ENCODE data around the gene VSTM4. TPM values are rescaled to one million over a fixed set of nuclear protein-coding genes. Genes with fewer than 3 reads are reported as not detected.

VSTM4 gene
- total and polyA plus RNA-seq, 2 experiments from 2014 or later, result 0.21 to 0.66 TPM

DNA sequence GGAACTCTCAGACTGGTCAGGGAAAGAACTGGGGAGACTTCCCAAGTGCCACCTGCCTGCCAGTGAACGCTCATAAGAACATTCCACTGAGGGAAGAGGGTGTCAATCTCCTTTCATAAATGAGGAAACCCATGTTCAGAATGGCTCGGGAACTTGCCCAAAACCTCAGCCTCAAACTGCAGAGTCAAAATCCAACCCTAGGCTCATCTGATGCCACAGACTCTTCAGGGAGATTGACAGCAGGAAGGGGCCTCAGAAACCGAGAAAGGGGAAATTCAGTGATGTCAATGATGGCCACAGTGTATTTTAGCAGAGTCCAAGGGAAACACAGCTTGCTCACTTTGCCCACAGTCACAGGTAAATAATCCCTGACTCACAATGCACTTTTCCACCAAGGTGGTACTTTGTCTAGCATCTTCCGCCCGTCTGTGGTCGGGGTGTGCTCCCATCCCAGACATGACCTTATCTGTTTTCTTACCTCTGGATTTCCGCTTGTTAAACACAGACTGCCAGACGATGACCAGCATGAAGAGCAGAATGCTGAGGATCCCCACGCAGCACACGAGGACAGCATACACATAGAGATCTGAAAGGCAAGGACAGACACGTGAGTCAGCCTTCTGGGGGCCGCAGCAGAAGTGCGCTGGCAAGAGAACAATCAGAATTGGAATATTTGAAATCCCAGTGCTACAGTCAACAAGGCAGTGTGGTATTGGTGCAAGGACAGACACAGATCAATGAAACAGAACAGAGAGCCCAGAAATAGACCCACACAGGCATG is 38.4 kb downstream of the VSTM4 start:
- no peak overlapping the region for H3K27ac ChIP-seq (ENCODE audit: low read depth)
- H3K27me3 ChIP-seq (ENCODE audit: insufficient read depth), result no peaks in the 10 kb centered on the region
- H3K4me3 ChIP-seq, result no peak overlapping the region
- H3K4me2 ChIP-seq, result no peak overlapping the region
- H3K36me3 Mint-ChIP-seq (ENCODE audit: low read depth), result no peaks in the 10 kb centered on the region
- DNase-seq (ENCODE audit: low spot score) (no peak), ATAC-seq (no peak)
- H3K27me3 Mint-ChIP-seq (ENCODE audit: insufficient read depth, low read depth, poor library complexity), result peaks cover 13% of the 10 kb centered on the region
- H2AFZ ChIP-seq, result no peak overlapping the region
- H3K4me1 ChIP-seq (ENCODE audit: insufficient read depth), result peaks cover 1% of the 10 kb centered on the region; the same call in 1 of the 2 replicates
- H4K20me1 ChIP-seq (replicated peaks; ENCODE audit: insufficient read depth), result no peaks in the 10 kb centered on the region
- H3K36me3 ChIP-seq (ENCODE audit: insufficient read depth), result no peaks in the 10 kb centered on the region
- no peaks in the 10 kb centered on the region for H3F3A ChIP-seq (replicated peaks; ENCODE audit: low read depth)
- peak overlapping the region; percentile 8; the same call in 1 of the 2 replicates for H3K27ac Mint-ChIP-seq
- H3K4me3 Mint-ChIP-seq, result no peak overlapping the region
- no peak for TF ChIP-seq POLR2AphosphoS5 (IDR thresholded peaks at IDR 0.05; ENCODE audit: low read depth)
- TF ChIP-seq, protein P1, sequence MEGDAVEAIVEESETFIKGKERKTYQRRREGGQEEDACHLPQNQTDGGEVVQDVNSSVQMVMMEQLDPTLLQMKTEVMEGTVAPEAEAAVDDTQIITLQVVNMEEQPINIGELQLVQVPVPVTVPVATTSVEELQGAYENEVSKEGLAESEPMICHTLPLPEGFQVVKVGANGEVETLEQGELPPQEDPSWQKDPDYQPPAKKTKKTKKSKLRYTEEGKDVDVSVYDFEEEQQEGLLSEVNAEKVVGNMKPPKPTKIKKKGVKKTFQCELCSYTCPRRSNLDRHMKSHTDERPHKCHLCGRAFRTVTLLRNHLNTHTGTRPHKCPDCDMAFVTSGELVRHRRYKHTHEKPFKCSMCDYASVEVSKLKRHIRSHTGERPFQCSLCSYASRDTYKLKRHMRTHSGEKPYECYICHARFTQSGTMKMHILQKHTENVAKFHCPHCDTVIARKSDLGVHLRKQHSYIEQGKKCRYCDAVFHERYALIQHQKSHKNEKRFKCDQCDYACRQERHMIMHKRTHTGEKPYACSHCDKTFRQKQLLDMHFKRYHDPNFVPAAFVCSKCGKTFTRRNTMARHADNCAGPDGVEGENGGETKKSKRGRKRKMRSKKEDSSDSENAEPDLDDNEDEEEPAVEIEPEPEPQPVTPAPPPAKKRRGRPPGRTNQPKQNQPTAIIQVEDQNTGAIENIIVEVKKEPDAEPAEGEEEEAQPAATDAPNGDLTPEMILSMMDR (conservative IDR thresholded peaks at IDR 0.05; ENCODE audit: low read depth in 2 of 2), result no peak
- TF ChIP-seq, protein P2, sequence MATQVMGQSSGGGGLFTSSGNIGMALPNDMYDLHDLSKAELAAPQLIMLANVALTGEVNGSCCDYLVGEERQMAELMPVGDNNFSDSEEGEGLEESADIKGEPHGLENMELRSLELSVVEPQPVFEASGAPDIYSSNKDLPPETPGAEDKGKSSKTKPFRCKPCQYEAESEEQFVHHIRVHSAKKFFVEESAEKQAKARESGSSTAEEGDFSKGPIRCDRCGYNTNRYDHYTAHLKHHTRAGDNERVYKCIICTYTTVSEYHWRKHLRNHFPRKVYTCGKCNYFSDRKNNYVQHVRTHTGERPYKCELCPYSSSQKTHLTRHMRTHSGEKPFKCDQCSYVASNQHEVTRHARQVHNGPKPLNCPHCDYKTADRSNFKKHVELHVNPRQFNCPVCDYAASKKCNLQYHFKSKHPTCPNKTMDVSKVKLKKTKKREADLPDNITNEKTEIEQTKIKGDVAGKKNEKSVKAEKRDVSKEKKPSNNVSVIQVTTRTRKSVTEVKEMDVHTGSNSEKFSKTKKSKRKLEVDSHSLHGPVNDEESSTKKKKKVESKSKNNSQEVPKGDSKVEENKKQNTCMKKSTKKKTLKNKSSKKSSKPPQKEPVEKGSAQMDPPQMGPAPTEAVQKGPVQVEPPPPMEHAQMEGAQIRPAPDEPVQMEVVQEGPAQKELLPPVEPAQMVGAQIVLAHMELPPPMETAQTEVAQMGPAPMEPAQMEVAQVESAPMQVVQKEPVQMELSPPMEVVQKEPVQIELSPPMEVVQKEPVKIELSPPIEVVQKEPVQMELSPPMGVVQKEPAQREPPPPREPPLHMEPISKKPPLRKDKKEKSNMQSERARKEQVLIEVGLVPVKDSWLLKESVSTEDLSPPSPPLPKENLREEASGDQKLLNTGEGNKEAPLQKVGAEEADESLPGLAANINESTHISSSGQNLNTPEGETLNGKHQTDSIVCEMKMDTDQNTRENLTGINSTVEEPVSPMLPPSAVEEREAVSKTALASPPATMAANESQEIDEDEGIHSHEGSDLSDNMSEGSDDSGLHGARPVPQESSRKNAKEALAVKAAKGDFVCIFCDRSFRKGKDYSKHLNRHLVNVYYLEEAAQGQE (IDR thresholded peaks at IDR 0.05; ENCODE audit: unreplicated experiment), result no peak
- no peak for TF ChIP-seq STAT1 (IDR thresholded peaks at IDR 0.05; ENCODE audit: unreplicated experiment)
- no peak for TF ChIP-seq CREB1 (CRISPR knock-in tag; IDR thresholded peaks at IDR 0.05; ENCODE audit: low read depth)
- no peak for TF ChIP-seq JUNB (IDR thresholded peaks at IDR 0.05; ENCODE audit: unreplicated experiment)
- no peak for TF ChIP-seq EZH2 (IDR thresholded peaks at IDR 0.05; ENCODE audit: low read depth, unreplicated experiment)
- TF ChIP-seq, protein P3, sequence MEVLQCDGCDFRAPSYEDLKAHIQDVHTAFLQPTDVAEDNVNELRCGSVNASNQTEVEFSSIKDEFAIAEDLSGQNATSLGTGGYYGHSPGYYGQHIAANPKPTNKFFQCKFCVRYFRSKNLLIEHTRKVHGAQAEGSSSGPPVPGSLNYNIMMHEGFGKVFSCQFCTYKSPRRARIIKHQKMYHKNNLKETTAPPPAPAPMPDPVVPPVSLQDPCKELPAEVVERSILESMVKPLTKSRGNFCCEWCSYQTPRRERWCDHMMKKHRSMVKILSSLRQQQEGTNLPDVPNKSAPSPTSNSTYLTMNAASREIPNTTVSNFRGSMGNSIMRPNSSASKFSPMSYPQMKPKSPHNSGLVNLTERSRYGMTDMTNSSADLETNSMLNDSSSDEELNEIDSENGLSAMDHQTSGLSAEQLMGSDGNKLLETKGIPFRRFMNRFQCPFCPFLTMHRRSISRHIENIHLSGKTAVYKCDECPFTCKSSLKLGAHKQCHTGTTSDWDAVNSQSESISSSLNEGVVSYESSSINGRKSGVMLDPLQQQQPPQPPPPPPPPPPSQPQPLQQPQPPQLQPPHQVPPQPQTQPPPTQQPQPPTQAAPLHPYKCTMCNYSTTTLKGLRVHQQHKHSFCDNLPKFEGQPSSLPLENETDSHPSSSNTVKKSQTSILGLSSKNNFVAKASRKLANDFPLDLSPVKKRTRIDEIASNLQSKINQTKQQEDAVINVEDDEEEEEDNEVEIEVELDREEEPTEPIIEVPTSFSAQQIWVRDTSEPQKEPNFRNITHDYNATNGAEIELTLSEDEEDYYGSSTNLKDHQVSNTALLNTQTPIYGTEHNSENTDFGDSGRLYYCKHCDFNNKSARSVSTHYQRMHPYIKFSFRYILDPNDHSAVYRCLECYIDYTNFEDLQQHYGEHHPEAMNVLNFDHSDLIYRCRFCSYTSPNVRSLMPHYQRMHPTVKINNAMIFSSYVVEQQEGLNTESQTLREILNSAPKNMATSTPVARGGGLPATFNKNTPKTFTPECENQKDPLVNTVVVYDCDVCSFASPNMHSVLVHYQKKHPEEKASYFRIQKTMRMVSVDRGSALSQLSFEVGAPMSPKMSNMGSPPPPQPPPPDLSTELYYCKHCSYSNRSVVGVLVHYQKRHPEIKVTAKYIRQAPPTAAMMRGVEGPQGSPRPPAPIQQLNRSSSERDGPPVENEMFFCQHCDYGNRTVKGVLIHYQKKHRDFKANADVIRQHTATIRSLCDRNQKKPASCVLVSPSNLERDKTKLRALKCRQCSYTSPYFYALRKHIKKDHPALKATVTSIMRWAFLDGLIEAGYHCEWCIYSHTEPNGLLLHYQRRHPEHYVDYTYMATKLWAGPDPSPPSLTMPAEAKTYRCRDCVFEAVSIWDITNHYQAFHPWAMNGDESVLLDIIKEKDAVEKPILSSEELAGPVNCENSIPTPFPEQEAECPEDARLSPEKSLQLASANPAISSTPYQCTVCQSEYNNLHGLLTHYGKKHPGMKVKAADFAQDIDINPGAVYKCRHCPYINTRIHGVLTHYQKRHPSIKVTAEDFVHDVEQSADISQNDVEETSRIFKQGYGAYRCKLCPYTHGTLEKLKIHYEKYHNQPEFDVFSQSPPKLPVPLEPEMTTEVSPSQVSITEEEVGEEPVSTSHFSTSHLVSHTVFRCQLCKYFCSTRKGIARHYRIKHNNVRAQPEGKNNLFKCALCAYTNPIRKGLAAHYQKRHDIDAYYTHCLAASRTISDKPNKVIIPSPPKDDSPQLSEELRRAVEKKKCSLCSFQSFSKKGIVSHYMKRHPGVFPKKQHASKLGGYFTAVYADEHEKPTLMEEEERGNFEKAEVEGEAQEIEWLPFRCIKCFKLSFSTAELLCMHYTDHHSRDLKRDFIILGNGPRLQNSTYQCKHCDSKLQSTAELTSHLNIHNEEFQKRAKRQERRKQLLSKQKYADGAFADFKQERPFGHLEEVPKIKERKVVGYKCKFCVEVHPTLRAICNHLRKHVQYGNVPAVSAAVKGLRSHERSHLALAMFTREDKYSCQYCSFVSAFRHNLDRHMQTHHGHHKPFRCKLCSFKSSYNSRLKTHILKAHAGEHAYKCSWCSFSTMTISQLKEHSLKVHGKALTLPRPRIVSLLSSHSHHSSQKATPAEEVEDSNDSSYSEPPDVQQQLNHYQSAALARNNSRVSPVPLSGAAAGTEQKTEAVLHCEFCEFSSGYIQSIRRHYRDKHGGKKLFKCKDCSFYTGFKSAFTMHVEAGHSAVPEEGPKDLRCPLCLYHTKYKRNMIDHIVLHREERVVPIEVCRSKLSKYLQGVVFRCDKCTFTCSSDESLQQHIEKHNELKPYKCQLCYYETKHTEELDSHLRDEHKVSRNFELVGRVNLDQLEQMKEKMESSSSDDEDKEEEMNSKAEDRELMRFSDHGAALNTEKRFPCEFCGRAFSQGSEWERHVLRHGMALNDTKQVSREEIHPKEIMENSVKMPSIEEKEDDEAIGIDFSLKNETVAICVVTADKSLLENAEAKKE (CRISPR knock-in tag; IDR thresholded peaks at IDR 0.05), result no peak
- no peak for TF ChIP-seq ZNF331 (CRISPR knock-in tag; IDR thresholded peaks at IDR 0.05; ENCODE audit: low read depth)
- TF ChIP-seq ZNF114 (CRISPR knock-in tag; IDR thresholded peaks at IDR 0.05), result no peak
- TF ChIP-seq EZH2phosphoT487 (IDR thresholded peaks at IDR 0.05; ENCODE audit: unreplicated experiment), result no peak
- no peak for TF ChIP-seq NANOG (IDR thresholded peaks at IDR 0.05; ENCODE audit: borderline replicate concordance)
- TF ChIP-seq, protein P4, sequence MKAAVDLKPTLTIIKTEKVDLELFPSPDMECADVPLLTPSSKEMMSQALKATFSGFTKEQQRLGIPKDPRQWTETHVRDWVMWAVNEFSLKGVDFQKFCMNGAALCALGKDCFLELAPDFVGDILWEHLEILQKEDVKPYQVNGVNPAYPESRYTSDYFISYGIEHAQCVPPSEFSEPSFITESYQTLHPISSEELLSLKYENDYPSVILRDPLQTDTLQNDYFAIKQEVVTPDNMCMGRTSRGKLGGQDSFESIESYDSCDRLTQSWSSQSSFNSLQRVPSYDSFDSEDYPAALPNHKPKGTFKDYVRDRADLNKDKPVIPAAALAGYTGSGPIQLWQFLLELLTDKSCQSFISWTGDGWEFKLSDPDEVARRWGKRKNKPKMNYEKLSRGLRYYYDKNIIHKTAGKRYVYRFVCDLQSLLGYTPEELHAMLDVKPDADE (IDR thresholded peaks at IDR 0.05), result no peak
- H3K79me2 ChIP-seq (replicated peaks; ENCODE audit: insufficient read depth), result no peaks in the 10 kb centered on the region
- no peaks in the 10 kb centered on the region for H3K9me3 Mint-ChIP-seq
- H3K9me2 ChIP-seq (ENCODE audit: insufficient read depth), result no peaks in the 10 kb centered on the region
- peaks cover 14% of the 10 kb centered on the region for H3K4me1 Mint-ChIP-seq

All from GM23338 (cell line).